ENCODE results near the gene EPHB3. TPM values are rescaled to one million over a fixed set of nuclear protein-coding genes. Genes with fewer than 3 reads are reported as not detected.

The EPHB3 gene
- total and polyA plus RNA-seq, 2 donors = 5.1 to 28.0 TPM

- 66% methylated on average over 14 of the region's 14 CpGs for WGBS
- Histone ChIP-seq H3K4me1 (ENCODE audit: insufficient read depth) (no peaks in the 10 kb centered on the region), H3K27ac (ENCODE audit: low read depth) (no peak overlapping the region), H3K36me3 (ENCODE audit: insufficient read depth) (no peaks in the 10 kb centered on the region), H3K4me3 (ENCODE audit: low read depth, low read length) (no peak overlapping the region)
- DNase-seq (ENCODE audit: extremely low spot score) = no peak
Measured at GRCh38 chr3:184538666-184539431, 22.7 kb upstream of the EPHB3 start.

- DNase-seq (ENCODE audit: extremely low spot score) = no peak
- H3K4me1 ChIP-seq (ENCODE audit: insufficient read depth) = no peaks in the 10 kb centered on the region
- 72% methylated on average over 16 of the region's 16 CpGs for WGBS
Measured at GRCh38 chr3:184539801-184540435, 21.7 kb upstream of the EPHB3 start.

GRCh38 chr3:184540777-184541681 is 20.6 kb upstream of the EPHB3 start:
- Histone ChIP-seq H3K36me3 (ENCODE audit: insufficient read depth) (no peaks in the 10 kb centered on the region), H3K4me1 (ENCODE audit: insufficient read depth) (no peaks in the 10 kb centered on the region), H3K4me3 (ENCODE audit: low read depth, low read length) (no peak overlapping the region), H3K27ac (ENCODE audit: low read depth) (no peak overlapping the region)
- 42% methylated on average over 14 of the region's 14 CpGs for WGBS
- no peak for DNase-seq (ENCODE audit: extremely low spot score)

More at GRCh38 chr3:184539801-184540435, 21.7 kb upstream of the EPHB3 start:
- no peaks in the 10 kb centered on the region for H3K36me3 ChIP-seq (ENCODE audit: insufficient read depth)
- no peak overlapping the region for H3K27ac ChIP-seq (ENCODE audit: low read depth)
- no peak overlapping the region for H3K4me3 ChIP-seq (ENCODE audit: low read depth, low read length)

- Histone ChIP-seq H3K36me3 (ENCODE audit: insufficient read depth) (no peaks in the 10 kb centered on the region), H3K4me3 (ENCODE audit: low read depth, low read length) (no peak overlapping the region), H3K27ac (ENCODE audit: low read depth) (no peak overlapping the region), H3K4me1 (ENCODE audit: insufficient read depth) (no peaks in the 10 kb centered on the region)
- DNase-seq (ENCODE audit: extremely low spot score) = no peak
- WGBS = 65% methylated on average over 16 of the region's 16 CpGs
Measured at GRCh38 chr3:184541886-184542562, 19.6 kb upstream of the EPHB3 start.

GRCh38 chr3:184542577-184542976 is 19.0 kb upstream of the EPHB3 start:
- WGBS = 53% methylated on average over 4 of the region's 4 CpGs
- no peak overlapping the region for H3K4me3 ChIP-seq (ENCODE audit: low read depth, low read length)
- DNase-seq (ENCODE audit: extremely low spot score) = no peak
- no peak overlapping the region for H3K27ac ChIP-seq (ENCODE audit: low read depth)
- H3K36me3 ChIP-seq (ENCODE audit: insufficient read depth) = no peaks in the 10 kb centered on the region
- H3K4me1 ChIP-seq (ENCODE audit: insufficient read depth) = no peaks in the 10 kb centered on the region

GRCh38 chr3:184543256-184543655 is 18.3 kb upstream of the EPHB3 start:
- Histone ChIP-seq H3K36me3 (ENCODE audit: insufficient read depth) (no peaks in the 10 kb centered on the region), H3K27ac (ENCODE audit: low read depth) (no peak overlapping the region), H3K4me3 (ENCODE audit: low read depth, low read length) (no peak overlapping the region), H3K4me1 (ENCODE audit: insufficient read depth) (no peaks in the 10 kb centered on the region)
- no peak for DNase-seq (ENCODE audit: extremely low spot score)
- 49% methylated on average over 6 of the region's 6 CpGs for WGBS

- Histone ChIP-seq H3K27ac (ENCODE audit: low read depth) (no peak overlapping the region), H3K4me3 (ENCODE audit: low read depth, low read length) (no peak overlapping the region), H3K4me1 (ENCODE audit: insufficient read depth) (no peaks in the 10 kb centered on the region), H3K36me3 (ENCODE audit: insufficient read depth) (no peaks in the 10 kb centered on the region)
- no peak for DNase-seq (ENCODE audit: extremely low spot score)
- WGBS = 7% methylated on average over 18 of the region's 18 CpGs
Measured at GRCh38 chr3:184543843-184544512, 17.6 kb upstream of the EPHB3 start.

GRCh38 chr3:184544513-184544861 is 17.1 kb upstream of the EPHB3 start:
- H3K4me1 ChIP-seq (ENCODE audit: insufficient read depth) = no peaks in the 10 kb centered on the region
- H3K27ac ChIP-seq (ENCODE audit: low read depth) = no peak overlapping the region
- H3K4me3 ChIP-seq (ENCODE audit: low read depth, low read length) = no peak overlapping the region
- no peaks in the 10 kb centered on the region for H3K36me3 ChIP-seq (ENCODE audit: insufficient read depth)
- no peak for DNase-seq (ENCODE audit: extremely low spot score)

- Histone ChIP-seq H3K4me3 (ENCODE audit: low read depth, low read length) (no peak overlapping the region), H3K27ac (ENCODE audit: low read depth) (no peak overlapping the region), H3K4me1 (ENCODE audit: insufficient read depth) (no peaks in the 10 kb centered on the region), H3K36me3 (ENCODE audit: insufficient read depth) (no peaks in the 10 kb centered on the region)
- no peak for DNase-seq (ENCODE audit: extremely low spot score)
- WGBS = 76% methylated on average over 3 of the region's 3 CpGs
Measured at GRCh38 chr3:184545769-184546168, 15.8 kb upstream of the EPHB3 start.

- WGBS = 65% methylated on average over 7 of the region's 7 CpGs
- no peak for DNase-seq (ENCODE audit: extremely low spot score)
- no peaks in the 10 kb centered on the region for H3K4me1 ChIP-seq (ENCODE audit: insufficient read depth)
Measured at GRCh38 chr3:184546252-184546651, 15.3 kb upstream of the EPHB3 start.

GRCh38 chr3:184549796-184550577 is 11.6 kb upstream of the EPHB3 start:
- Histone ChIP-seq H3K4me3 (ENCODE audit: low read depth, low read length) (no peak overlapping the region), H3K36me3 (ENCODE audit: insufficient read depth) (no peaks in the 10 kb centered on the region), H3K4me1 (ENCODE audit: insufficient read depth) (no peaks in the 10 kb centered on the region), H3K27ac (ENCODE audit: low read depth) (no peak overlapping the region)
- no peak for DNase-seq (ENCODE audit: extremely low spot score)
- WGBS = 85% methylated on average over 15 of the region's 15 CpGs

More at GRCh38 chr3:184546252-184546651, 15.3 kb upstream of the EPHB3 start:
- H3K27ac ChIP-seq (ENCODE audit: low read depth) = no peak overlapping the region
- no peaks in the 10 kb centered on the region for H3K36me3 ChIP-seq (ENCODE audit: insufficient read depth)
- no peak overlapping the region for H3K4me3 ChIP-seq (ENCODE audit: low read depth, low read length)

- Histone ChIP-seq H3K4me3 (ENCODE audit: low read depth, low read length) (no peak overlapping the region), H3K36me3 (ENCODE audit: insufficient read depth) (no peaks in the 10 kb centered on the region), H3K27ac (ENCODE audit: low read depth) (no peak overlapping the region), H3K4me1 (ENCODE audit: insufficient read depth) (no peaks in the 10 kb centered on the region)
- 89% methylated on average over 8 of the region's 8 CpGs for WGBS
- DNase-seq (ENCODE audit: extremely low spot score) = no peak
Measured at GRCh38 chr3:184551103-184551502, 10.5 kb upstream of the EPHB3 start.
